ENCODE results near the gene AANAT.
"Not testable (repeated sequence)": the region's sequence is repeated elsewhere in the genome, so short reads cannot be mapped to it uniquely, and the experiment has no call there.

AANAT gene

DNA sequence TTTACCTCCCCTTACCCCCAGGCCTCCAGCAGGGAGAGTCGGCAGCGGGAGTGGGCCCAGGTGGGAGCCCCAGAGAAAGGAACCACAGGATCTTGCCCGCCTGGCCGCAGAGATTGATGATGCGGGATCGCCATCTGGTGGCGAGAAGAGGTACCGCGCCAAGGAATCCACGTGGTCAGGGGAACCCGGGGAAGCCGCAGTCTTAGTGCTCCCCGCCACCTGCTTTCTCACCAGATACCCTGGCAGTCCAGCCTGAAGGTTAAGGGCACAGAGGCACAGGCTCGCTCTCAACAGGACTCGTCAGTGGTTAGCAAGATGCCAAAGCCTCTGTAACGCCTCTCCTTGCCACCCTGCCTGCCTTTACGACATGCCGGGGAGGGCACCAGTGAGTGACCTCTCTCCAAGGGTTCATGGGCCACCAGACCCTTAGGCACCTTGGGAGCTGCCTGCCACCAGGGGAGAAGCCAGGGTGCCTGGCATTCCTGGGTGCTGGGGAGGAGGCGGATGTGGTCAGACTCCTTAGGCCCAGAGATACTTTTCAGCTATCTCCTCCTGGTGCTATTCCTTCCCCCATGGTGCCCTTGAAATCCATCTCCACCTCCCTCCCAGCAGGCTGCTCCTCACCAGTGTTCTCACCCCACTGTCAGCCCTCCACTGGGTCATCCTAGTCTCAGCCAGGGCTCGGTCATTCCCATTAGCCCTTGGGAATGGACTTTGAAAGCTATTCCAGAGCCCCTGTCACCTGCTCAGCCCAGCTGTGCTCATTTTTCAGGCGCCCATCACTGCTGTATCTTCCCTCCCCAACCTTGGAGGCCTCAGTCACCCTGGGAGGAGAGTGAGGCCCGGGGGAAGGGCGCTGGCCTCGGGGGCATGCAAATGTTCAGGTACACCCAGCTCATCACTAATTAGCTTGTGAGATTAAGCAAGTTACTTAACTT, 39.3 kb downstream of the AANAT start:
- DNase-seq (ENCODE audit: low read depth, low spot score): no peak

DNA sequence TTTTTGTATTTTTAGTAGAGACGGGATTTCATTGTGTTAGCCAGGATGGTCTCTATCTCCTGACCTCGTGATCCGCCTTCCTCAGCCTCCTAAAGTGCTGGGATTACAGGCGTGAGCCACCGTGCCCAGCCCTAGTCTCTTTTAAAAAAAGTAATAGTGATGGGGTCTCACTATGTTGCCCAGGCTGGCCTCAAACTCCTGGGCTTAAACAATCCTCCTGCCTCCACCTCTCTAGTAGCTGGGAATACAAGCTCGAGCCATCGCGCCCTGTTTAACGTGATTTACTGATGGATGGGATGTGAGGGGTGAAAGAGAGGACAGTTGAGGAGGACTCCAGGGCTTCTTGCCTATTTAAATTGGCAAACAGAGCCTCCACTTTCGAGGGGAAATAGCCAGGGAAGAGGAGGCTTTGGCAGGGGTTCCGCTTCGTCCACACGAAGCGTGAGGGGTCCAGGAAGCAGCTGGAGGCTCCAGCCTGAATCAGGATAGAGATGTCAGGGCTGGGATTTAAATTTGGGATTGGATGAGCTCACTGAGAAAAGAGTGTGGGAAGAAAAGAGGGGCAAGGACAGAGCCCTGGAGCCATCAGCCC, 41.2 kb downstream of the AANAT start:
- DNase-seq (ENCODE audit: low read depth, low spot score): not testable (repeated sequence)

DNA sequence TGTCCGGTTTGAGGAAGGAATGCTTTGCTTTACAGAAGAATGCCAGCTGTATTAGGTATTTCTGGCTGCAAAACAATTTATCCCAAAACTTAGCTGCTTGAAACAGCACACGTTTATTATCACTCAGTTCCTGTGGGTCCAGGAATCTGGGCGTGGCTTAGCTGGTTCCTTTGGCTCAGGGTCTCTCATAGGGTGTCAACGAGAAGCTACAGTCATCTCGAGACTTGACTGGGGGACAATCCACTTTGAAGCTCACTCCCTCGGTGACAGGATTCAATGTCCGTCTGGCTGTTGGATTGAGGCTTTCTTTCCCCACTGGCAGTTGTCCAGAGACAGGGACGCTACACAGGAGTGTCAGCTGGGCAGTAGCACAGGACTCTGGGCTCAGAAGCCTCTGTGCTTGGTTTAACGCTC, 43.4 kb downstream of the AANAT start:
- DNase-seq (ENCODE audit: low read depth, low spot score): no peak

DNA sequence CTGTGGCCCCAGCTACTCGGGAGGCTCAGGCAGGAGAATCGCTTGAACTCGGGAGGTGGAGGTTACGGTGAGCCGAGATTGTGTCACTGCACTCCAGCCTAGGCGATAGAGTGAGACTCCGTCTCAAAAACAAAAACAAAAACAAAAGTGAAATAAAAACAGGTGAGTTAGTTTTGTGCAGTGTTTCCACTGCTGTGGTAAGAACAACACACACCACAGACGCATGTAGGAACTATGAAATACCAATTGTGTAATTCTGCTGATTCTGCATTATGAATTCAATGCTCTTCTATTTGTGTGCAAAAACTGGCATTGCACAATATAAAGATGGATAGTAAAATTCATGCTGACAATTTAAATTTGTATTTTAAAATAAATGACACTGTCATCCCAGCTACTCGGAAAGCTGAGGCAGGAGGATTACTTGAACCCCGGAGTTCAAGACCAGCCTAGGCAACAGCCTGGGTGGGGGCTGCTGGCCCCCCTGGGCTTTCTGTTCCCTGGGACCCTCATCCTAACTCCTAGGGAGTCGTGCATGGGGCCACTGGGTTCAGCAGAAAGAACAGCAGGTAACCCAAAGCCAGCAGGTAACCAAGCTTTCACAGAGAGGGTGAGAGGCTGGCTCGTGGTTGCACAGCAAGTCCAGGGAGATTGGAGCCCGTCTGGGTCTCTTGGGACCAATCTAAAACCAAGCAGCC, 44.4 kb downstream of the AANAT start:
- DNase-seq (ENCODE audit: low read depth, low spot score): no peak

DNA sequence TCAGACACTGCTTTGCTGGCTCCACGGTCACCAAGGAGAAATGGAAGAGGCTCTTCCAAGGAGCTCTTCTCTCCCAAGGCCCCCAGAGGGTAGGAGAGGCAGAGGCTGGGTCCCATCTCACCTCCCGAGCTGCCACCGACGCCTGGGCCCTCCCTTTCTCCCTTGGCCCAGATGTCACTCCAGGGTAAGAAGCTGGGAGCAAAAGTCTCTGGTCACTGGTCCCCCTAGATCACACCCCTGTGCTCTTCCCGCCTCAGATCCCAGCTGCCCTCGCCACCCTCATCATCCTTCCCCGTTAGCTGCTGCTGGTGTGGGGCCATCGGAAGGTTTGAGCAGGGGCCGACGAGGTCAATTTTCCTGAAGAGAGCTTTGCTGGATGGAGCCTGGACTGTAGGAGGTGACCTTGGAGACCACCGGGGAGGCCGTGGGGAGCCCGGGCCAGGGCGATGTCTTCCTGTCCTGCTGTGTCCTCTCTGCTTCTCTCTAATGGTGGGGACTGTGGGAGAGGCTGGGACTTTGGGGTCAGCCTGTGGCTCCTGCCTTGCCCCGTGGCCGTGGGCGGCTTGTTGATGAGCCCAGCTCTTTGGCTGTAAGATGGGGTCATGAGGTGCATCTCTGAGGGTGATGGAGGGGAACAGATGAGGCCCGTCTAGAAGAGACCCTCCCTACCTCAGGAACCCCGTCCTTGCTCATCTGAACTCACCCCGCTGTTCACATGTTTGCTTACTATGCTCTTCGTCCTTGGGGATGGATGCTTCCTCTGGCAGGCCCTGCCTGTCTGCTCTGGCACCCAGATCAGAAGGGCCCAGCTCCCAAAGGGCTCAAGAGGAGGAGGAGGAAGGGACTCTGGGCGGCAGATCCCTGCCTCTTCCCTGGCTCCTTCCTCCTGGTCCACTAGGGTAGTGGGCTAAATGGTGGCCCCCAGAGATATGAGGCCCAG, 45.2 kb downstream of the AANAT start:
- no peak for DNase-seq (ENCODE audit: low read depth, low spot score)

DNA sequence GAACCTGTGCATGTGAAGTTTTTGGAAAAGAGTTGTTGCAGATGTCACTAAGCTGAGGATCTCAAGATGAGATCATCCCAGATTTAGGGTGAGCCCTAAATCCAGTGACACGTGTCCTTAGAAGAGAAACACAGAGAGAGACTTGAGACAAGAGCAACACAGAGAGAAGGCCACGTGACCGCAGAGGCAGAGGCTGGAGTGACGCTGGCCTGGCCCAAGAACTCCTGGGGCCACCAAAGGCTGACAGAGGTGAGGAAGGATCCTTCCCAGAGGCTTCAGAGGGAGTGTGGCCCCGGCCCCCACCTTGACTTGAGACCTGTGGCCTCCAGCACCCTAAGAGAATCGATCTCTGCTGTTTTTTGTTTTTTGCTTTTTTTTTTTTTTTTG, 45.9 kb downstream of the AANAT start:
- DNase-seq (ENCODE audit: low read depth, low spot score): no peak

DNA sequence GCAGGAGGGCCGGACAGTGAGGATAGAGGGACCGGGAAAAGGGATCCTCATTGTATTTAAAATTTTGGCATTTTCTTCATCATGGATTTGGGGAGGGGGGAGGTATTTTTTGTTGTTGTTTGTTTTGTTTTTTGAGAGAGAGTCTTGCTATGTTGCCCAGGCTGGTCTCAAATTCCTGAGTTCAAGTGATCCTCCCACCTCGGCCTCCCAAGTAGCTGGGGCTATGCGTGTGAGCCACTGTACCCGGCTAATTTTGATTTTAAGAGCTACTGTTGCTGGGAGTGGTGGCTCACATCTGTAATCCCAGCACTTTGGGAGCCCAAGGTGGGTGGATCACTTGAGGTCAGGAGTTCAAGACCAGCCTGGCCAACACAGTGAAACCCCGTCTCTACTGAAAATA, 47.0 kb downstream of the AANAT start:
- DNase-seq (ENCODE audit: low read depth, low spot score): not testable (repeated sequence)

DNA sequence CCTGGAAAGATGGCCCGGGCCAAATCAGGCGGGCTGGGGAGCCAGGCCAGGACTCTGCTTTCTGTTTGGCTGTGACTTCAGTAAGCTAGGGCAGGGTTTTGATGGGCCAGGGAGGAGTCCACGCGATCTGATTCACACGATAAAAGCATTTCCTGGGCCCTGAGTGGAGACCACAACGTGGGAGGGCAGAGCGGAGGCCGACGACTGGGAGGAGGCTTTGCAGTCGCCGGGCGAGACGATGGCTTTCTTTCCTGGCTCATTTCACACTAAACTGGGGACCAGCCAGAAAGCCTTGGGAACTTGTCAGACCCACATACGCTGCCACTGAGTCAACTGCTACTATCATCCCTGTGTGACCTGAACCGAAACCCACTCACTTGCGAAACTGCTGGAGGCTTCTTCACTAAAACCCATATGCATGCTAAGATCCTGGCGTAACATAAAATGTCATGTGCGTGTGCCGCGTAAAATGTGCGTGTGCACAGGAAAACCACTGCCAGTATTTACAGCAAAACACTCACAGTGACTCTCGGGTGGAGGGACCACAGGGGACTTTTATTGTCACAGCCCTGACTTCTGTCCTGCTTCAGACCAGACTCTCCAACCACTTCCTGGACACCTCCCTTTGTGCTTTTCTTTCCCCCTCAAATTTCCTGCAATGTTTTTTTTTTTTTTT, 48.0 kb downstream of the AANAT start:
- DNase-seq (ENCODE audit: low read depth, low spot score): no peak

DNA sequence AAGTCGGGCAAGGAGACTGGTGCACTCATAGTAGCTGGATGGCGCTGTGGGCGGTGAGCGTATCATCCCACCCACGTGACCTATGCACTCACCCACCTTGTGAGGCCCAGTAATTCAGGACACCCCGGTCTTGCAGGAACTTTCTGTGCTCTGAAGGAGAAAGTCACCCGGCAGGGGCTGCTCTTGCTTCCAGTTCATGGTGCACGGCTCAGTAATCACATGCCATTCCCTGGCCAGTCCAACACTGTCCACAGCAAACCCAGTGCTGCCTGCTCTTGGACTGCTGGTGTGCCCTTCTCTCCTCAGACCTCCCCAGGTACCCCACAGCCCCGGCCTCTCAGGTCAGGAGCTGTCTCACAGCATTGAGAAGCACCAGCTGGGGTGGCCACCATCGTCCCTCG, 50.2 kb downstream of the AANAT start:
- no peak for DNase-seq (ENCODE audit: low read depth, low spot score)

DNA sequence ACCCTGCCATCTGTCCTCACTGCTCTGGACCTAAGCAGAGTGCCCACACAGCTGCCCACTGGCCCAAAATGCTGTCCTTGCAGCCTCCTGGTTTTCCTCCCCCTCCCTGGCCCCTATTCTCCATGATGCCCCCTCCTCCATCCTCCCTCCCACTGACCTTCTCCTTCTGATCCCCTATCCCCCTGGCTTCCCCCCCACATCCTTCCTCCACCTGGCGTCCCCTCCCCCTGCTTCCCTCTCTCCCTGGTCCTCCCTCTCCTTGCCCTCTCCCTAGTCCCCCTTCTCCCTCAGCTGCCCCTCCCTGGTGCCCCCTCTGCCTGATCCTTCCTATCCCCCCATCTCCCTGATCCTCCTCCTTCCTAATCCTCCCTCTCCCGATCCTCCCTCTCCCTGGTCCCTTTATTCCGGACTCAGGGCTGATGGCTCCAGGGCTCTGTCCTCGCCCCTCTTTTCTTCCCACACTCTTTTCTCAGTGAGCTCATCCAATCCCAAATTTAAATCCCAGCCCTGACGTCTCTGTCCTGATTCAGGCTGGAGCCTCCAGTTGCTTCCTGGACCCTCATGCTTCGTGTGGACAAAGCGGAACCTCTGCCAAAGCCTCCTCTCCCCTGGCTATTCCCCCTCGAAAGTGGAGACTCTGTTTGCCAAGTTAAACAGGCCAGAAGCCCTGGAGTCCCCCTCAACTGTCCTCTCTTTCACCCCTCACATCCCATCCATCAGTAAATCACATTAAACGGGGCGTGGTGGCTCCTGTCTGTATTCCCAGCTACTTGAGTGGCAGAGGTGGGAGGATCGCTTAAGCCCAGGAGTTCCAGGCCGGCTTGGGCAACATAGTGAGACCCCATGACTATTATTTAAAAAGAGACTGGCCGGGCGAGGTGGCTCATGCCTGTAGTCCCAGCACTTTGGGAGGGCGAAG, 51.9 kb downstream of the AANAT start:
- DNase-seq (ENCODE audit: low read depth, low spot score): no peak
